ENCODE measurements around the gene ASPSCR1. TPM values are rescaled to one million over a fixed set of nuclear protein-coding genes. Genes with fewer than 3 reads are reported as not detected.
A peak's percentile ranks its signal among the peaks of the same experiment; 100 is the strongest.

ASPSCR1 gene
- total and polyA plus RNA-seq, 2 of the 13 experiments (the other 11 are each of a cell fraction or from before 2014, with no cell fraction given) = 274 to 314 TPM

GRCh38 chr17:82037092-82037888 is 59.9 kb downstream of the ASPSCR1 start, which contains the start of gene DCXR (continued):
- TF ChIP-seq ZNF280D (CRISPR knock-in tag; IDR thresholded peaks at IDR 0.05) (peak; percentile 66; the same call in 1 of the 2 replicates), CBX5 (CRISPR knock-in tag; IDR thresholded peaks at IDR 0.05; ENCODE audit: borderline replicate concordance) (peak; percentile 81), NBN (conservative IDR thresholded peaks at IDR 0.05) (no peak), ZHX2 (IDR thresholded peaks at IDR 0.05; ENCODE audit: low read depth) (0 out of 2 replicates have a peak, but pooled peaks have one; percentile 45), ZHX2 (CRISPR knock-in tag; IDR thresholded peaks at IDR 0.05; ENCODE audit: borderline replicate concordance) (no peak), ZNF468 (CRISPR knock-in tag; IDR thresholded peaks at IDR 0.05) (0 out of 2 replicates have a peak, but pooled peaks have one; percentile 83), ZBTB4 (CRISPR knock-in tag; IDR thresholded peaks at IDR 0.05; ENCODE audit: borderline replicate concordance) (no peak), UBTF (CRISPR knock-in tag; IDR thresholded peaks at IDR 0.05) (peak; percentile 89), RBFOX2 (IDR thresholded peaks at IDR 0.05; ENCODE audit: low read depth, low read length) (peak; percentile 99), ZBTB20 (CRISPR knock-in tag; IDR thresholded peaks at IDR 0.05; ENCODE audit: borderline replicate concordance, low read depth) (0 out of 2 replicates have a peak, but pooled peaks have one; percentile 32), ZNF260 (CRISPR knock-in tag; IDR thresholded peaks at IDR 0.05; ENCODE audit: borderline replicate concordance, low read depth) (no peak)
